ENCODE results near the gene POC1A.

DNA sequence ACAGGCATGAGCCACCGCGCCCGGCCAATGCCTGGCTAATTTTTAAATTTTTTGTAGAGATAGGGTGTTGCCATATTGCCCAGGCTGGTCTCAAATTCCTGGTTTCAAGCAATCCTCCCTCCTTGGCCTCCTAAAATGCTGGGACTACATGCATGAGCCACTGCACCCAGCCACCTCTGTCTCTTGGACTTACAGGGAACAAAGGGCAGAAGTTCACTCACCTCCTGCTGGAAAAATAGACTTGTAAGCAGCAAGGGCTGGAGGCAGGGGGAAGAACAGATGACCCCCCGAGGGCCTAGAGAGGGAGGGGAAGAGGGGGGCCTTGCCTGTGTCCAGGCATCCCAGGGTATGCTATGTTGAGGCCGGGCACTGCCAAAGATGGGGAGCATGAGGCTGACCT is 120.0 kb downstream of the POC1A start:
- TF ChIP-seq, protein P1, sequence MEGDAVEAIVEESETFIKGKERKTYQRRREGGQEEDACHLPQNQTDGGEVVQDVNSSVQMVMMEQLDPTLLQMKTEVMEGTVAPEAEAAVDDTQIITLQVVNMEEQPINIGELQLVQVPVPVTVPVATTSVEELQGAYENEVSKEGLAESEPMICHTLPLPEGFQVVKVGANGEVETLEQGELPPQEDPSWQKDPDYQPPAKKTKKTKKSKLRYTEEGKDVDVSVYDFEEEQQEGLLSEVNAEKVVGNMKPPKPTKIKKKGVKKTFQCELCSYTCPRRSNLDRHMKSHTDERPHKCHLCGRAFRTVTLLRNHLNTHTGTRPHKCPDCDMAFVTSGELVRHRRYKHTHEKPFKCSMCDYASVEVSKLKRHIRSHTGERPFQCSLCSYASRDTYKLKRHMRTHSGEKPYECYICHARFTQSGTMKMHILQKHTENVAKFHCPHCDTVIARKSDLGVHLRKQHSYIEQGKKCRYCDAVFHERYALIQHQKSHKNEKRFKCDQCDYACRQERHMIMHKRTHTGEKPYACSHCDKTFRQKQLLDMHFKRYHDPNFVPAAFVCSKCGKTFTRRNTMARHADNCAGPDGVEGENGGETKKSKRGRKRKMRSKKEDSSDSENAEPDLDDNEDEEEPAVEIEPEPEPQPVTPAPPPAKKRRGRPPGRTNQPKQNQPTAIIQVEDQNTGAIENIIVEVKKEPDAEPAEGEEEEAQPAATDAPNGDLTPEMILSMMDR (IDR thresholded peaks at IDR 0.05) = no peak
- TF ChIP-seq EZH2 (IDR thresholded peaks at IDR 0.05; ENCODE audit: borderline replicate concordance, insufficient read depth, low read depth, low read length, poor library complexity, severe bottlenecking) = no peak
